IPS-11a (cell line): ENCODE results near the gene SH3RF3.

Source experiments
- H3K4me3 ChIP-seq: one replicate; pipeline ENCODE4 v1.5.1; 2013; ENCODE audit warnings: low read depth, low read length, control low read depth

SH3RF3 gene

GRCh38 chr2:109197491-109198418 is 68.8 kb downstream of the SH3RF3 start:
- no peak overlapping the region for H3K4me3 ChIP-seq

GRCh38 chr2:109199790-109200189 is 70.8 kb downstream of the SH3RF3 start:
- no peak overlapping the region for H3K4me3 ChIP-seq

GRCh38 chr2:109200616-109201464 is 71.8 kb downstream of the SH3RF3 start:
- no peak overlapping the region for H3K4me3 ChIP-seq

GRCh38 chr2:109201465-109202327 is 72.7 kb downstream of the SH3RF3 start:
- H3K4me3 ChIP-seq: no peak overlapping the region

- no peak overlapping the region for H3K4me3 ChIP-seq
Observed at GRCh38 chr2:109202486-109202885, 73.5 kb downstream of the SH3RF3 start.

- no peak overlapping the region for H3K4me3 ChIP-seq
Observed at GRCh38 chr2:109203246-109204011, 74.4 kb downstream of the SH3RF3 start.

GRCh38 chr2:109204412-109204811 is 75.4 kb downstream of the SH3RF3 start:
- H3K4me3 ChIP-seq: no peak overlapping the region

GRCh38 chr2:109205447-109205846 is 76.4 kb downstream of the SH3RF3 start:
- no peak overlapping the region for H3K4me3 ChIP-seq

GRCh38 chr2:109206569-109207146 is 77.7 kb downstream of the SH3RF3 start:
- no peak overlapping the region for H3K4me3 ChIP-seq

- no peak overlapping the region for H3K4me3 ChIP-seq
Observed at GRCh38 chr2:109207176-109207575, 78.2 kb downstream of the SH3RF3 start.

GRCh38 chr2:109208071-109208950 is 79.3 kb downstream of the SH3RF3 start:
- no peak overlapping the region for H3K4me3 ChIP-seq

- H3K4me3 ChIP-seq: no peak overlapping the region
Observed at GRCh38 chr2:109208951-109209335, 79.9 kb downstream of the SH3RF3 start.

GRCh38 chr2:109209412-109209811 is 80.4 kb downstream of the SH3RF3 start:
- H3K4me3 ChIP-seq: no peak overlapping the region

GRCh38 chr2:109209941-109210340 is 80.9 kb downstream of the SH3RF3 start:
- no peak overlapping the region for H3K4me3 ChIP-seq

- H3K4me3 ChIP-seq: no peak overlapping the region
Observed at GRCh38 chr2:109210431-109211200, 81.6 kb downstream of the SH3RF3 start.

- H3K4me3 ChIP-seq: no peak overlapping the region
Observed at GRCh38 chr2:109211315-109211714, 82.3 kb downstream of the SH3RF3 start.

- no peak overlapping the region for H3K4me3 ChIP-seq
Observed at GRCh38 chr2:109212836-109213563, 84.0 kb downstream of the SH3RF3 start.
